Keratinocyte (primary cell): ENCODE measurements around the gene LCA5.

Source experiments
- CTCF ChIP-seq, 3 experiments: IDR thresholded peaks in 1 of 3; conservative IDR thresholded peaks in 1 of 3; optimal IDR thresholded peaks in 1 of 3; 2 replicates in 2 of 3; 3 replicates in 1 of 3; pipeline versions ENCODE3 to v1.5.1; 2011; ENCODE audit warnings: low read length in 3 of 3, mild to moderate bottlenecking in 3 of 3, moderate library complexity in 2 of 3, control low read depth in 1 of 3, inconsistent platforms in 1 of 3; ENCODE audit not compliant: insufficient read depth in 2 of 3; ENCODE audit errors: extremely low read depth in 1 of 3
- EZH2 ChIP-seq: IDR thresholded peaks from one replicate; pipeline ENCODE4 v1.6.1; 2012; ENCODE audit warnings: inconsistent platforms, mild to moderate bottlenecking, low read length, moderate library complexity

- TF ChIP-seq CTCF (optimal IDR thresholded peaks at IDR 0.05 in 1 of 3, IDR thresholded peaks at IDR 0.05 in 1 of 3, conservative IDR thresholded peaks at IDR 0.05 in 1 of 3; ENCODE audit: extremely low read depth in 1 of 3, insufficient read depth in 2 of 3, low read length in 3 of 3) (no peak), EZH2 (no peak)
These were observed 16.7 kb downstream of the LCA5 start for GRCh38 chr6:79520534-79520933.
